CD14-positive monocyte (primary cell): ENCODE measurements around the gene ST6GALNAC2. TPM values are rescaled to one million over a fixed set of nuclear protein-coding genes. Genes with fewer than 3 reads are reported as not detected.

Source experiments
- DNase-seq, 3 donors: peaks; one replicate each; pipeline ENCODE4 v3.0.0-alpha.2; 2011 to 2022
- H2AFZ ChIP-seq: 2 replicates; pipeline ENCODE4 v1.6.0; 2012; ENCODE audit warnings: mild to moderate bottlenecking, low read depth, low read length, inconsistent platforms; ENCODE audit not compliant: insufficient read depth, poor library complexity, severe bottlenecking
- H3K27ac ChIP-seq, 2 donors: 1 replicate in 1 of 2; 2 replicates in 1 of 2; pipeline ENCODE4 v1.5.1; 2012 to 2013; ENCODE audit warnings: low read length in 2 of 2, control low read depth in 1 of 2, inconsistent platforms in 1 of 2, low read depth in 1 of 2, mild to moderate bottlenecking in 1 of 2
- H3K27me3 ChIP-seq, 2 donors: one replicate each; pipeline versions ENCODE4 v1.6.0 to v1.6.1; 2011 to 2013; ENCODE audit warnings: low read length in 2 of 2; ENCODE audit not compliant: control insufficient read depth in 2 of 2, insufficient read depth in 2 of 2
- H3K36me3 ChIP-seq, 2 donors: replicated peaks in 1 of 2; 1 replicate in 1 of 2; 2 replicates in 1 of 2; pipeline versions ENCODE4 v1.5.1 to v1.6.1; 2012 to 2013; ENCODE audit warnings: low read length in 2 of 2, control low read depth in 1 of 2, inconsistent platforms in 1 of 2, mild to moderate bottlenecking in 1 of 2; ENCODE audit not compliant: insufficient read depth in 2 of 2, control insufficient read depth in 1 of 2
- H3K4me1 ChIP-seq, 2 donors: 1 replicate in 1 of 2; 2 replicates in 1 of 2; pipeline versions ENCODE4 v1.5.1 to v1.6.1; 2012 to 2013; ENCODE audit warnings: low read length in 2 of 2, control low read depth in 1 of 2, inconsistent platforms in 1 of 2, mild to moderate bottlenecking in 1 of 2, moderate library complexity in 1 of 2; ENCODE audit not compliant: insufficient read depth in 2 of 2, control insufficient read depth in 1 of 2
- H3K4me2 ChIP-seq: replicated peaks from 2 replicates; pipeline ENCODE3; 2012; ENCODE audit warnings: low read length, moderate library complexity, mild to moderate bottlenecking; ENCODE audit not compliant: poor library complexity, severe bottlenecking; ENCODE audit errors: extremely low read depth
- H3K4me3 ChIP-seq, 3 experiments: fragments of 200-600 bp in 1 of 3; sonication (generic) in 1 of 3; replicated peaks in 1 of 3; 1 replicate in 2 of 3; 2 replicates in 1 of 3; pipeline ENCODE4 v1.5.1; 2011 to 2013; ENCODE audit warnings: low read length in 3 of 3, mild to moderate bottlenecking in 3 of 3, control low read depth in 2 of 3, low read depth in 2 of 3, inconsistent platforms in 1 of 3, moderate library complexity in 1 of 3
- H3K79me2 ChIP-seq: 2 replicates; pipeline ENCODE4 v1.6.0; 2012; ENCODE audit warnings: mild to moderate bottlenecking, control low read depth, inconsistent platforms, low read length, moderate library complexity; ENCODE audit not compliant: insufficient read depth
- H3K9ac ChIP-seq: 2 replicates; pipeline ENCODE4 v1.6.0; 2017; ENCODE audit warnings: low read length, mild to moderate bottlenecking; ENCODE audit not compliant: insufficient read depth, poor library complexity, severe bottlenecking
- H3K9me3 ChIP-seq, 2 donors: replicated peaks in 1 of 2; 1 replicate in 1 of 2; 2 replicates in 1 of 2; pipeline versions ENCODE4 v1.5.1 to v1.6.1; 2012 to 2013; ENCODE audit warnings: low read length in 2 of 2, control low read depth in 1 of 2; ENCODE audit not compliant: control insufficient read depth in 1 of 2, insufficient read depth in 1 of 2
- H4K20me1 ChIP-seq: 2 replicates; pipeline ENCODE4 v1.6.0; 2012; ENCODE audit warnings: mild to moderate bottlenecking, low read length, control low read depth, moderate library complexity; ENCODE audit not compliant: insufficient read depth
- H3K27ac Mint-ChIP-seq, 7 donors: one replicate each; pipeline ENCODE4 v1.8.0; 2020; ENCODE audit warnings: mild to moderate bottlenecking in 7 of 7, mixed read lengths in 7 of 7, moderate library complexity in 6 of 7, inconsistent platforms in 2 of 7
- H3K27me3 Mint-ChIP-seq, 3 donors: one replicate each; pipeline ENCODE4 v1.8.0; 2021 to 2022; ENCODE audit warnings: low read depth in 3 of 3, mild to moderate bottlenecking in 3 of 3, mixed read lengths in 3 of 3, moderate library complexity in 3 of 3, inconsistent platforms in 1 of 3
- H3K36me3 Mint-ChIP-seq, 2 donors: one replicate each; pipeline ENCODE4 v1.8.0; 2020; ENCODE audit warnings: mixed read lengths in 2 of 2, inconsistent platforms in 1 of 2, mild to moderate bottlenecking in 1 of 2
- H3K4me1 Mint-ChIP-seq: one replicate; pipeline ENCODE4 v1.8.0; 2020; ENCODE audit warnings: mild to moderate bottlenecking, mixed read lengths
- H3K4me3 Mint-ChIP-seq, 2 donors: one replicate each; pipeline ENCODE4 v1.8.0; 2020; ENCODE audit warnings: mild to moderate bottlenecking in 2 of 2, mixed read lengths in 2 of 2, moderate library complexity in 1 of 2
- H3K9me3 Mint-ChIP-seq, 7 donors: one replicate each; pipeline ENCODE4 v1.8.0; 2020 to 2022; ENCODE audit warnings: mixed read lengths in 7 of 7, mild to moderate bottlenecking in 6 of 7, moderate library complexity in 6 of 7, inconsistent platforms in 2 of 7
- CTCF ChIP-seq: fragments of 200-600 bp; IDR thresholded peaks from one replicate; pipeline ENCODE4 v1.8.0; 2022; ENCODE audit warnings: antibody characterized with exemption, mild to moderate bottlenecking
- WGBS: methylation state at CpG from one replicate; pipeline ENCODE4 v1.1.5; 2013; ENCODE audit warnings: missing lambda C conversion rate; ENCODE audit not compliant: insufficient coverage; 5-methylcytosine and 5-hydroxymethylcytosine counted together
- intact Hi-C, 2 donors: fragments of 100-400 bp; cut with micrococcal nuclease; formaldehyde crosslinking; loops; one replicate each; pipeline versions ENCODE4 v1.15.0 to v1.15.1; 2023
- polyA plus RNA-seq, 3 donors: library from polyadenylated mRNA; depleted of rRNA in 1 of 3; unstranded in 2 of 3; stranded (reverse) in 1 of 3; fragments of 300-500 nt in 2 of 3; fragments of >200 nt in 1 of 3; fragmentation: Illumina TruSeq in 2 of 3; gene quantifications; 1 replicate in 2 of 3; 2 replicates in 1 of 3; pipeline ENCODE4 v1.2.3, GENCODE V29; 2012 to 2021

The ST6GALNAC2 gene
- polyA plus RNA-seq, 3 donors: 8.3 to 11.8 (median 11.8) TPM

- TF ChIP-seq CTCF: no peak
- H3K4me3 ChIP-seq: no peak overlapping the region
- H3K4me1 ChIP-seq: peaks cover 21 to 28% of the 10 kb centered on the region in 2 donors
- H3K27me3 ChIP-seq: peaks cover 0 to 7% of the 10 kb centered on the region in 2 donors
- H3K9ac ChIP-seq: no peak overlapping the region
- Mint-ChIP-seq H3K27me3 (peaks cover 10 to 25% (median 17%) of the 10 kb centered on the region in 3 donors), H3K27ac (no peak overlapping the region), H3K36me3 (peaks cover 14 to 33% of the 10 kb centered on the region in 2 donors), H3K4me3 (no peak overlapping the region), H3K9me3 (peaks cover 2 to 13% (median 6%) of the 10 kb centered on the region in 7 donors), H3K4me1 (peaks cover 27% of the 10 kb centered on the region)
- peaks cover 6 to 12% of the 10 kb centered on the region in 2 donors for H3K36me3 ChIP-seq
- no peak overlapping the region for H3K27ac ChIP-seq
- no peak overlapping the region for H2AFZ ChIP-seq
- DNase-seq: no peak
- H3K4me2 ChIP-seq: no peak overlapping the region
- WGBS: no CpG with 5 or more reads among the region's 7 CpGs
- H4K20me1 ChIP-seq: peaks cover 28% of the 10 kb centered on the region
- H3K79me2 ChIP-seq: no peaks in the 10 kb centered on the region
- no peaks in the 10 kb centered on the region for H3K9me3 ChIP-seq
- intact Hi-C loops: no loop called here
Observed at GRCh38 chr17:76570457-76570856, 15.2 kb downstream of the ST6GALNAC2 start.

DNA sequence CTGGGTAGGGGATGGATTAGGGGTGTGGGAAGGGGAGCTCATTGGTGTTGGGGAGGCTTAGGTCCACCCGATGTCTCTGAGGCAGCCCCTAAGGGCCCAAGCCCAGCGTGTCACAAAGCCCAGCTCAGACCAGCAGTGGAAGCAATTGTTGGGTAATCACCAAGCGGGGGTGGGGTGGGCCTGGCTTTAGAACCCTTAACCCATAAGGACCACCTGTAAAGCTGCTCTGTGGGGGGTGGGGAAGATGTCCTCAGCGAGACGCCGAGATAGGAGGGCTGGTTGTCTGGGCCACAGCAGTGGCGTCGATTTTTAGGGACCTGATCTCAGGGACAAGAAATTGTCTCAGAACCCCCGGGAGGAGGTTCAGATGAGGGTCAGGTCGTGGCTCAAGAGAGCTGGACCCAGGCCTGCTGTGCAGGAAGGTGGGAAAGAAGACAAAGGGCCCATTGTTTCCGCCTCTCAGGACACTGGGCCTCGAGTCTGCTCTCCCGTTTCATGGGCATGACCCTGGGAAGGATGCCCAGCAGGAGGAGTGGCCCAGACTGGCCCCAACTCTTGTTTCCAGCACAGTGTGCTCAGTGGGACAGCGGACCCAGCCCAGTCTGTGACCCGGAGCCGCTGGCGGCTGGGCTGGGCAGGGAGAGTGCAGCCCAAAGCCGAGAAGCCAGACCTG lies 15.9 kb downstream of the ST6GALNAC2 start:
- peaks cover 21 to 37% of the 10 kb centered on the region in 2 donors for H3K36me3 Mint-ChIP-seq
- H4K20me1 ChIP-seq: peaks cover 35% of the 10 kb centered on the region
- H3K27ac ChIP-seq: no peak overlapping the region
- H3K4me2 ChIP-seq: no peak overlapping the region
- no peaks in the 10 kb centered on the region for H3K79me2 ChIP-seq
- no peak overlapping the region for H3K4me3 Mint-ChIP-seq
- no peak overlapping the region for H2AFZ ChIP-seq
- H3K4me1 ChIP-seq: peaks cover 21 to 28% of the 10 kb centered on the region in 2 donors
- H3K9me3 Mint-ChIP-seq: peaks cover 2 to 13% (median 6%) of the 10 kb centered on the region in 7 donors
- H3K36me3 ChIP-seq: peaks cover 13 to 19% of the 10 kb centered on the region in 2 donors
- peaks cover 0 to 7% of the 10 kb centered on the region in 2 donors for H3K27me3 ChIP-seq
- no peaks in the 10 kb centered on the region for H3K9me3 ChIP-seq
- H3K9ac ChIP-seq: no peak overlapping the region
- no peak for DNase-seq
- intact Hi-C loops: loop anchor here in 1 of 2 donors (5.0 kb wide), 1 partner anchor 53 kb away; no protein-coding TSS in a partner anchor
- H3K27ac Mint-ChIP-seq: peak overlapping the region in 1 of 7 donors; percentile 21
- H3K27me3 Mint-ChIP-seq: peaks cover 10 to 25% (median 20%) of the 10 kb centered on the region in 3 donors
- TF ChIP-seq CTCF: no peak
- peaks cover 30% of the 10 kb centered on the region for H3K4me1 Mint-ChIP-seq
- 94% methylated on average over 15 of the region's 18 CpGs for WGBS
- H3K4me3 ChIP-seq: no peak overlapping the region
